OCI-LY7 (cell line): ENCODE measurements around the gene TMEM209. TPM values are rescaled to one million over a fixed set of nuclear protein-coding genes. Genes with fewer than 3 reads are reported as not detected.

Experiments
- BruUV-seq: library from RNA; stranded (reverse); fragments of 400-500 nt; replicated peaks from 2 replicates; lab custom pipeline; 2021; lab: Mats Ljungman, UMichigan
- CTCF ChIA-PET: fragments of 300-600 bp; sonication (Branson Sonifier 250); formaldehyde crosslinking; loops from one replicate; lab custom pipeline; 2022; ENCODE audit warnings: antibody characterized with exemption; ENCODE audit not compliant: unreplicated experiment; lab: Charles Lee
- POLR2A ChIA-PET: fragments of 300-600 bp; sonication (Branson Sonifier 250); formaldehyde crosslinking; loops from one replicate; lab custom pipeline; 2022; ENCODE audit warnings: antibody characterized with exemption; lab: Charles Lee
- DNase-seq: peaks from one replicate; pipeline ENCODE4 v3.0.0-alpha.2; 2015; ENCODE audit warnings: low spot score
- H2AFZ ChIP-seq: fragments of 200-600 bp; sonication (generic), shearing (Covaris generic); 2 replicates; pipeline ENCODE4 v1.6.1; 2014; ENCODE audit warnings: mild to moderate bottlenecking, antibody characterized with exemption, low read length, moderate library complexity
- H3K27ac ChIP-seq: fragments of 200-600 bp; sonication (generic); 2 replicates; pipeline ENCODE4 v1.5.1; 2014; ENCODE audit warnings: mixed run types, low read depth, mild to moderate bottlenecking, moderate library complexity, low read length, inconsistent platforms; ENCODE audit not compliant: poor library complexity, severe bottlenecking
- H3K36me3 ChIP-seq: fragments of 200-600 bp; sonication (generic); 2 replicates; pipeline ENCODE4 v1.6.1; 2014; ENCODE audit warnings: mild to moderate bottlenecking, antibody characterized with exemption, low read length, moderate library complexity, mixed read lengths; ENCODE audit not compliant: insufficient read depth
- H3K4me1 ChIP-seq: fragments of 200-600 bp; sonication (generic); 2 replicates; pipeline ENCODE4 v1.5.1; 2014; ENCODE audit warnings: mild to moderate bottlenecking, low read length; ENCODE audit not compliant: insufficient read depth, poor library complexity, severe bottlenecking
- H3K4me2 ChIP-seq: fragments of 200-600 bp; sonication (generic); 2 replicates; pipeline ENCODE4 v1.6.1; 2014; ENCODE audit warnings: mild to moderate bottlenecking, low read length
- H3K4me3 ChIP-seq: fragments of 200-600 bp; sonication (generic); 2 replicates; pipeline ENCODE4 v1.5.1; 2014; ENCODE audit warnings: mild to moderate bottlenecking, low read depth, low read length; ENCODE audit not compliant: poor library complexity, severe bottlenecking
- H3K79me2 ChIP-seq: fragments of 200-600 bp; sonication (generic); 2 replicates; pipeline ENCODE4 v1.6.1; 2016; ENCODE audit warnings: low read depth, mild to moderate bottlenecking, low read length, moderate library complexity, mixed read lengths; ENCODE audit not compliant: insufficient read depth
- H3K9me2 ChIP-seq: fragments of 200-600 bp; sonication (generic); 2 replicates; pipeline ENCODE4 v1.6.1; 2016; ENCODE audit warnings: mild to moderate bottlenecking, low read length, mixed read lengths; ENCODE audit not compliant: insufficient read depth
- H3K9me3 ChIP-seq: fragments of 200-600 bp; sonication (generic); 2 replicates; pipeline ENCODE4 v1.6.1; 2014; ENCODE audit warnings: mild to moderate bottlenecking, mixed run types, low read length, mixed read lengths
- H4K20me1 ChIP-seq: fragments of 200-600 bp; sonication (generic); 2 replicates; pipeline ENCODE4 v1.6.1; 2014; ENCODE audit warnings: mild to moderate bottlenecking, antibody characterized with exemption, low read length, moderate library complexity, mixed read lengths; ENCODE audit not compliant: insufficient read depth
- CTCF ChIP-seq: fragments of 200-600 bp; sonication (generic); conservative IDR thresholded peaks from 2 replicates; pipeline ENCODE4 v1.5.1; 2014; ENCODE audit warnings: mild to moderate bottlenecking, antibody characterized with exemption, low read length, moderate library complexity, mixed read lengths
- EZH2phosphoT487 ChIP-seq: fragments of 200-600 bp; sonication (generic); IDR thresholded peaks from 2 replicates; pipeline ENCODE4 v1.6.1; 2018; ENCODE audit warnings: low read depth, borderline replicate concordance, mild to moderate bottlenecking, mixed run types, antibody characterized with exemption, low read length, moderate library complexity, mixed read lengths
- intact Hi-C: fragments of 100-400 bp; cut with micrococcal nuclease; formaldehyde crosslinking; loops from one replicate; pipeline ENCODE4 v1.10.0; 2022; ENCODE audit not compliant: unreplicated experiment
- total RNA-seq, 2 experiments: library from RNA; depleted of rRNA in 1 of 2; stranded (reverse); fragments of >200 nt in 1 of 2; shearing (Covaris generic) in 1 of 2; gene quantifications; 2 replicates each; pipeline ENCODE4 v1.2.3, GENCODE V29; 2014 to 2022

The TMEM209 gene
- total RNA-seq, 2 experiments from 2014 or later, result 18.1 to 37.9 TPM

- Histone ChIP-seq H2AFZ (no peak overlapping the region), H3K27ac (no peak overlapping the region), H3K36me3 (peaks cover 99% of the 10 kb centered on the region), H4K20me1 (no peaks in the 10 kb centered on the region), H3K4me1 (peaks cover 8% of the 10 kb centered on the region), H3K79me2 (peaks cover 12% of the 10 kb centered on the region; the same call in 1 of the 2 replicates), H3K4me3 (no peak overlapping the region), H3K9me3 (no peaks in the 10 kb centered on the region), H3K9me2 (no peaks in the 10 kb centered on the region), H3K4me2 (no peak overlapping the region)
- TF ChIP-seq EZH2phosphoT487 (no peak), CTCF (no peak)
- POLR2A ChIA-PET, result no interaction called here
- no TSS peak for BruUV-seq
- CTCF ChIA-PET, result no interaction called here
- DNase-seq, result no peak
- intact Hi-C loops, result no loop called here
These were observed 8.7 kb downstream of the TMEM209 start for GRCh38 chr7:130196476-130196875.

GRCh38 chr7:130195396-130195795 is 9.8 kb downstream of the TMEM209 start:
- H3K9me2 ChIP-seq, result no peaks in the 10 kb centered on the region
- intact Hi-C loops, result no loop called here
- BruUV-seq, result no TSS peak

More at GRCh38 chr7:130195396-130195795, 9.8 kb downstream of the TMEM209 start:
- H3K79me2 ChIP-seq, result peaks cover 9% of the 10 kb centered on the region; the same call in 1 of the 2 replicates
- no peak overlapping the region for H3K4me2 ChIP-seq
- no peak overlapping the region for H2AFZ ChIP-seq
- POLR2A ChIA-PET, result interaction anchor here (1.0 to 4.0 kb wide), 2 partner anchors 10 to 31 kb away, joined by 4 to 26 read pairs; partner anchors contain the start of gene TMEM209
- H3K27ac ChIP-seq, result no peak overlapping the region
- no peak for TF ChIP-seq EZH2phosphoT487
- no peak for TF ChIP-seq CTCF
- H3K4me1 ChIP-seq, result peaks cover 8% of the 10 kb centered on the region
- CTCF ChIA-PET, result no interaction called here
- H3K9me3 ChIP-seq, result no peaks in the 10 kb centered on the region
- H3K36me3 ChIP-seq, result peaks cover 99% of the 10 kb centered on the region
- no peaks in the 10 kb centered on the region for H4K20me1 ChIP-seq
- no peak overlapping the region for H3K4me3 ChIP-seq
- no peak for DNase-seq
